HT1080 (cell line): Measurements from ENCODE around the gene DPP6. TPM values are rescaled to one million over a fixed set of nuclear protein-coding genes. Genes with fewer than 3 reads are reported as not detected.

Source experiments
- DNase-seq: peaks from one replicate; pipeline ENCODE4 v3.0.0-alpha.2; 2015; ENCODE audit warnings: low read depth
- total RNA-seq: library from RNA; depleted of rRNA; stranded (reverse); fragments of >200 nt; shearing (Covaris generic); gene quantifications from 2 replicates; pipeline ENCODE4 v1.2.3, GENCODE V29; 2014

Gene DPP6
- total RNA-seq, 1 experiment from 2014 or later = not detected

DNA sequence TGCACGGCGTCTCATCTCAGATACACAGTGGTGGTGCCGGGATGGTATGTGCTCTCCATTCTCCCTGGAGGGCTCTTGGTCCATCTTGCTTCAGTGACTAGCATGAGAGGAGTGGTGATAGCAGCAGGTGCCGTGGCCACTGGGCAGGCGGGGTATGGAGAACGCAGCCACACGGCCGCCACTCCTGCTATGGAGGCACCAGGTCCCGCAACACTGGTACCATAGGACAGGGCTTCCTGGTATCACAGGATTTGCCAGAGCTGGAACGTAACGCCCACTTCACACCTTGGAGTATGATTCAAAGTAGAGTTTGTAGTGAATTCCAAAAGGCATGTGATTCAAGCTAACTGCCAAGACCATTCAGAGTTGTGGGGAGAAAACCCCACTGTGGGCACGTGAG, 284.1 kb downstream of the DPP6 start:
- no peak for DNase-seq

DNA sequence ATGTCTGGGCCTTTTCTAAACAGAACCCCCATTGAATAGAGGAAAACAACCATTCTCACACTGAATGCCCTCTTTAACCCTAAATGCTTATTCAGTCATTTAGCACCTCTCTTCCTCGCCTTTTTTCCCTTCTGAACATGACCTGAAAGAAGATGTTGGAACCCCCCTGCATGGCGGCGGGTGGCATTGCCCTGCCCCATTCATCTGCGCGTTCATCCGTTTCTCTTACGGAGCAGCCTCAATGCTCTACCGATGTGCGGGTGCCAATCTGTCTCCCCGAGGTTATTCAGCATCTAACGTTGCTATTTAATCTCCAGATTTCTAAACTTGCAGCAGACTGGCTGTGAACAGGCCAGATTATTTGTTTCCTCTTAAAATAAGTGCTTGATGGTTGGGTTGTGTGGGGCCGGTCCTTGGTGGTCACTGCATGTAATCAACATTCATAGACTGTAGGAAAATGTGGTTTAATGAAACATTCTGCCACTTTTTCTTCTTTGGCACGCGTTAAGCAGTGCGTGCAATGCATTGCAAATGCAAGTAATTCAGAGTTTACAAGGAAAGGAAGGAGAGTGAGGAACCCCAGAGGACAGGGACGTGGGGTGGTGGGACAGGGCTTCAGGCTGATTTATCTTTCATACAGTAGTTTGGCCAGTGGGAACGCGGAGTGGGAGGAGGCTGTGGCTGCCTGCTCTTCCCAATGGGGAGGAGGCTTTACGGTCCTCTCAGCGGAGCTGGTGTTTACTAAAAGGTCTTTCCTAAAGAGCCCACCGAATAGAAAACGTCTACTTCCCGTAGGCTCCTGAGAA, 286.7 kb downstream of the DPP6 start:
- no peak for DNase-seq

DNA sequence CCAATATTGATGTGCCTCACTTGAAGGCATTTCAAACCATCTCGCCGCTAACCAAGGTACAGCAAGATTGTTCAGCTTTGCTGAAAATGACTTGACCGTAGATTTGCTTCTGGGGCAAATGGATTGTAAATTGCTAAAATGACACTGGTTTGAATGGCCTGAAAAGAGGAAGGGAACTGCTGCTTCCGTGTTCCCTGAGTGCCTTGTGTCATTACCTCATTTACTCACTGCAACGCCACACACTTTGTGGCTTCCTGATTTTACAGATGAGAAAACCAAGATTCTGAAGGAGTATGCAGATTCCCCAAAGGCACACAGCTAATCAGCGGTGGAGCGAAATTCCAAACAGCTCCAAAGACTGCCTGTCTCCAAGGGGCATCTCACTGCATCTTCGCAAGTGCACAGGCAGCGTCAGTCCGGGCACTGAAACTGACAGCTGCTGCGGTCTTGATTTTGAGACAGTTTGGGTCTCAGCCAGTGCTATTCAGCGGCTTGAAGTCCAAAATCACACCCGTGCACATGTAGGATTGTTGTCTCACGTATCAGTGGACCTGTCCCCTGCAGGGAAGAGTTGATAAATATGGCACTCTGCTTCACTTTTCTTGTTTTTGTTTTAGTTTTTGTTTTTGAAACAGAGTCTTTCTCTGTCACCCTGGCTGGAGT, 290.9 kb downstream of the DPP6 start:
- DNase-seq = no peak

GRCh38 chr7:154343778-154344412, 291.7 kb downstream of the DPP6 start:
- no peak for DNase-seq

- DNase-seq = no peak
These were observed 292.9 kb downstream of the DPP6 start for GRCh38 chr7:154345093-154345492.

DNA sequence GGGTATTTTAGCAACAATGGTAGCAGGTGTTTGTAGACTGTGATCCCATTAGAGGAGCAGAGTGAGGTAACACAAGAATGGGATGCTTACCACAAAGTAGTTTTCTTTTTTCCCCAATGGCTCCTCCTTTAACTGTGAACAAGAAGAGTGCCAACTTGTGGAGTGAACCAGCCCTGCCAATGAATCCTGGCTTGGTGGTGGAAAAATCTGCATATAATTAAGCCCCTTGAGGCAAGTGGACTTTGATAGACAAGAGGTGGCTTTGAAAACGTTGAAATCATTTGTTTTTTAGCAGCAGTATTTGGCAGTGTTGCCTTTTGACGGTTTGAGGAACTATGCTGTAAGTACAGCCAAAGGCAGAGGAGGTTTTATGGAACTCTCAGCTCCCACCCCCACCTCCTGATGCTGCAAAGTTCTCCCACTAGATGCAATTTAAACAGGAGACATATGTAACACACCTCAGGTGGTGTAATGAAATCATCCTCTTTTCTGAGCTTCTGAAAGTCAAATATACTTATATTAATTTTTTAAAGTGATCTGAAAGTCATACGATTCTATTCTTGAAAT, 295.6 kb downstream of the DPP6 start:
- no peak for DNase-seq

GRCh38 chr7:154350892-154351291, 298.7 kb downstream of the DPP6 start:
- DNase-seq = no peak

DNA sequence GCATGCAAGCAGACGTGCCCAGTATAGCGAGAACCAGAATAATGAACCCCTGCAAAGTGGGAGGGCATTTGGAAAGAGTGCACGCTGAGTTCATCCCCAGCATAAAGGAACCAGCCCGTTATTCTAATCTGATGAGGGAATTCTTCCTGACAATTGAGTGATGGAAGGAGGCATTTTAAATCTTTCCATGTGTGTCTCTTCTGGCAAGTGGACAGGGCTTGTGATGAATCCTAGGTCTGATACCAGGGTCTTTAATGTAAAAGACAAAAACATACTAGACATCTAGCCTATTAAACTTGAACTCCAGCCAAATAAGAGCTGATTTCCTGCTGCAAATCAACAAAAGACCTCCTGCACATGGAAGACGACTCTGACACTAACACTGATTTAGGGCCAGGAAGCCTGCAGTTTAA, 301.2 kb downstream of the DPP6 start:
- no peak for DNase-seq

GRCh38 chr7:154364170-154364569, 312.0 kb downstream of the DPP6 start:
- no peak for DNase-seq

DNA sequence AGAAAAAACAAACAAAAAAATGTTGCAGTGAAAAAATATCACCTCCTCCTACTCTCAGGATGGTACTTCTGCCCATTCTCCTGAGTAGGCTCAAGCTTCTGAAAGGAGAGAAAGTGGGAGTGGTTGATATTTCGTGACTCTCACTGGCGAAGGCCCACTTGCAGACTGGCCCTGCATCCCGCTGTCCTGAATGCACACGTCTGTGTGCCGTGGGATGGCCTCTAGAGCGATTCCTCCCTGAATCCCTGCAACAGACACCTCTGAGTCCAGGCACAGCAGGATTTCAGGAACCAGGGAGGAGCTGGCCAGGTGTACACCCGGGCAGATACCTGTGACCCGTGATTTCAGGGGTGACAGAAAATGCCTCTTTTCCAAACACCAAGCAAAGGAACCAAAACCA, 319.2 kb downstream of the DPP6 start:
- DNase-seq = no peak

DNA sequence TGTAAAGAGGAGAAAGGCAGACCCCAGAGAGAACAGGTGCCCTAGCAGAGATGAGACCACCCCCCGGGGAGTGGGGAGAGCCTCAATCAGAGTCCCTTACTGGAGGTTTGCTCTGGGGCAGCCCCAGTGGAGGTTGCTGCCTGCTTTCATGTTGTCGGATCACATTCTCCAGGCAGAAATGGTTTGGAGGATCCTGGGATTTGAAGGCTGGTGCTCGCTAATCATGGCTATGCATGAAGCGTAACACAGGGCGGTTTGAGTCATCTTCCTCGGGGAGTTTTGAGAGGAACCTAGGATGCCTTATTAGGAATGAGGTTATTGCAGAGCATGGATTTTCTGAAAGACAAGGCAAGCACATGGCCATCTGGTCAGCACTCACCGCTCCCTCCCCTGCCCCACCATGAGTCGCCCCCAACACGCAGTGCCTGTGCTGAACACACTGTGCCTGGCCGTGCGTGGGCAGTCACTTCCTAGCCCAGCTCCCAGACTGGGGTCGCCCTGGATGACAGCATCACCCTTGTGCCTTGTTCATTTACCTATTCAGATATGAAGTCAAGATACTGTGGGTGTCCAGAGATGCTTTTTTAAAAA, 319.9 kb downstream of the DPP6 start:
- DNase-seq = no peak

GRCh38 chr7:154373956-154374355, 321.8 kb downstream of the DPP6 start:
- DNase-seq = no peak

GRCh38 chr7:154375956-154376355, 323.8 kb downstream of the DPP6 start:
- DNase-seq = no peak

DNA sequence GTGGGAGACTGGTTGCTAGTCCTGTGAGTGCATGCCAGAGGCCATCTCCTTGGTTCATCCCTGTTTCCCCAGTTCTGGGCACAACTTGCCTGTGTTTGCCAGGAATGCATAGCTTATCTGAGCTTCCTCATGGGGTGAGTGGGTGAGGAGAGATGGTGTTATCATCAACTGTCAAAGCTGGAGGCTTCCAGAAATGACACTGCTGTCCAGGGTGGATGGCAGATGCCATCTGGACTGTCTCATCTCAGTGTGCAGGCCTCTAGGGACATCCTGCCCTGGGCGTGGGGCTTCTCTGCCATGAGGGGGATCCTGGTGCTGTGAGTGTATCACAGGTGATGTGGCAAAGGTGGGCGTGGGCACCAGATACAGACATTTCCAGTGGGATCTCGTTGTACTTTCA, 328.6 kb downstream of the DPP6 start:
- DNase-seq = no peak

- no peak for DNase-seq
These were observed 330.8 kb downstream of the DPP6 start for GRCh38 chr7:154383045-154383444.

DNA sequence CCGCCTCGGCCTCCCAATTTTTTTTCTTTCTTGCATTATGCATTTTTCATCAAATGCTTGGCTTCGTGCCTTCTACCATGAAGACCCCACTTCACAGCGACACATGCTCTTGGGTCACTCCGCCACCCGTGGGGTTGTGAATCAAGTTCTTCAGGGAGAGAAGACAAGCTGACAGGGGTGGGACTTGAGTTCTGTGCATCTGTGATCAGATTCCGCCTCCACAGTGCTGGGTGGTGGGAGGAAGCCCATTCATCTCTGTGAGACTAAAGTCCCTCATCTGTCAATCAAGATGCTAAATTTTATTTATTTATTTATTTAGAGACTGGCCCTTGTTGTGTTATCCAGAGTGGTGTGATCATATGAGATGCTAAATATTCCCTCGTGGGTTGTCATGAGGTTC, 333.0 kb downstream of the DPP6 start:
- DNase-seq = no peak

- no peak for DNase-seq
These were observed 335.1 kb downstream of the DPP6 start for GRCh38 chr7:154387252-154387651.

DNA sequence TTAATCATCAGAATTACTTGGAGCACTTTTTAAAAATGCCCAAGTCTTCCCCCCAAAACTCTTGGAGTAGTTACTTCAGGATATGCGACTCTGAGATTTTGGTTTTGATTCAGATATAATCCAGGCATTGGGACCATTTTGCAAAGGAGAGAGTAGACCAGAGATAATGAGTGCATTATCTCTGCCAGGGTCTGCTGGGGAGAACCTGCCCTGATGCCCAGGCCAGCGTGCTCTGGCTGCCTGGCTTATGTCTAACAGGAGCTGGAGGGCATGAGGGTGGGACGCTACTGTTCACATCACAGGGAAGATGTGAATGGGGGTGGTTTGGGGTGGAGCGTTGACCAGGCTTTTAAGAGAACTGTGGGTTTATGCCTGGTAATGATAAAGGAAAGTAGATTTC, 336.2 kb downstream of the DPP6 start:
- no peak for DNase-seq

GRCh38 chr7:154388999-154389398, 336.8 kb downstream of the DPP6 start:
- DNase-seq = no peak

DNA sequence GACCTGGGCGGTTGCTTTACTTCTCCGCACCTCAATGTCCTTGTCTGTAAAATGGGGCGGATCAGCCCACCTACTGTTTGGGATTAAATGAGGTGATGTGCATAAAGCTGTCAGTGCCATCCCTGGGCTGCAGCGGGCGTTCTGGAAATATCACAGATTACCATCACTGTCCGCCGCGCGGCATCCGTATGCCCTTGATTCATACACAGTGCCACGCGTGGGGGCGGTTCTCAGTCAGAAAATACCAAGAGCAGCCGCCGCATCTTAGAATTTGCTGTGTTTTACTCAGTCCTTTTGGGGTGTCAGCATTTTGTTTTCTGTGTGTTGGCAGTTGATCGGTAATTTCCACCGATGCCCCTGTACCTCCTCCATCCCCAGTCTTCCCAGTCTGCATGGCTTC, 338.8 kb downstream of the DPP6 start:
- DNase-seq = no peak

- DNase-seq = no peak
These were observed 342.6 kb downstream of the DPP6 start for GRCh38 chr7:154394804-154395203.

DNA sequence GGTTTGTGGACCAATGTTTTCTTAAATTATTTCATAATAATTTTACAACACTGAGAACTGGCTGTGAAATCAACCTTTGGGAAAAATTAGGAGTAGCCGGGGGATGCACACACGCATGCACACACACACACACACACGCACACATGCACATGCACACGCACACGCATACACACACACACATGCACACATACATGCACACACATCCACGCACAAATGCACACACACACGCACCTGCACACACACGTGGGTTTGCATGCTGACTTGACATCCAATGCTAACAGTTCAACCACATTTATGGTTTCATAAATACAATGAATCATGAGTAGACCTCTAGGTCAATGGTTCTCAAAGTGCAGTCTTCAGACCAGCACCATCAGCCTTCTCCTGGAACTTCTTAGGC, 354.1 kb downstream of the DPP6 start:
- no peak for DNase-seq
